HG02938 (cell line): Measurements from ENCODE around the gene SYCN.
"Not testable (repeated sequence)": the region's sequence is repeated elsewhere in the genome, so short reads cannot be mapped to it uniquely, and the experiment has no call there.

ENCODE experiments used
- ATAC-seq: cut with Tn5 transposase; IDR thresholded peaks from one replicate; pipeline ENCODE4 v1.9.1; 2021; ENCODE audit warnings: mild to moderate bottlenecking, moderate library complexity; ENCODE audit not compliant: unreplicated experiment

Gene SYCN, protein sequence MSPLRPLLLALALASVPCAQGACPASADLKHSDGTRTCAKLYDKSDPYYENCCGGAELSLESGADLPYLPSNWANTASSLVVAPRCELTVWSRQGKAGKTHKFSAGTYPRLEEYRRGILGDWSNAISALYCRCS

GRCh38 chr19:39203372-39204341, at the start of gene SYCN:
Gene SYCN (minus strand): TSS chr19:39204263. CDS start chr19:39204254, 9 bp downstream.
- no peak for ATAC-seq

DNA sequence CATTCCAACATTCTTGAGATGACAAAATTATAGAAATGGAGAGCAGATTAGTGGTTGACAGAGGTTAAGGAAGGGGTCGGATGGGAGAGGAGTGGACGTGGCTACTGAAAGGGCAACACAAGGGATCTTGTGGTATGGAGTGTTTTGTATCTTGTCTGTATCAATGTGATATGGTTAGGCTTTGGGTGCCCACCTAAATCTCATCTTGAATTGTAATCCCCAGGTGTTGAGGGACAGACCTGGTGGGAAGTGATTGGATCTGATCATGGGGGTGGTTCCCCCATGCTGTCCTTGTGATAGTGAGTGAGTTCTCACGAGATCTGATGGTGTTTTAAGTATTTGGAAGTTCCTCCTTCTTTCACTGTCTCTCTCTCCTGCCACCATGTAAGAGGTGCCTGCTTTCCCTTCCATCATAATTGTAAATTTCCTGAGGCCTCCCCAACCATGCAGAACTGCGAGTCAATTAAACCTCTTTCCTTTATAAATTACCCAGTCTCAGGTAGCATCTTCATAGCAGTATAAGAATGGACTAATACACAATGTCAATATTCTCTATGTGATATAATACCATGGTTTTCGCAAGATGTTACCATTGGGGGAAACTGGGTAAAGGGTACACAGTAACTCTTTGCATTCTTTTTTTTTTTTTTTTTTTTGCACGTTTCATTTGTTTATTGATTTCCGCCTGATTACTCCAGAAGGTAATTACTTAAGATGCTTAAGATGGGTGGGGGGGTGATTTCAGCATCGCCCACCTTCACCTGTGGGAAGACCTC, 49.5 kb upstream of the SYCN start:
- no peak for ATAC-seq

DNA sequence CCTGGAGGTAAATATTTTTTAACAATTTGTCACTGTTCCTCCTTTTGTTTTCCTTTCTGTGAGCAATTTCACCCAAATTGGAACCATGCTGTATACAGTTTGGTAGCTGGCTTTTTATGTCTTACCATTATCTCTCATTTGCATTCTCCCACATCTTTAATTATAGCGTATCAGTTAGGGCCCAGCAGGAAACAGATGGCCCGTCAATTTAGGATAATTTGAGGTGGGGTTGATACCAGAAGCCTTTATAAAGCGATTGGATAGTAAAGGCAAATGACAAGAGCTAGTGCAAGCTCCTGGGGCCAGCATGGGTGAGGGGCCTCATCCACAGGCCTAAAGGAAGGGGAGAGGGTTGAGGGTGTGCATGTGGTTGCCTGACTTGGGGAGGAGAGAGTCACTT, 48.4 kb upstream of the SYCN start:
- ATAC-seq, result no peak

DNA sequence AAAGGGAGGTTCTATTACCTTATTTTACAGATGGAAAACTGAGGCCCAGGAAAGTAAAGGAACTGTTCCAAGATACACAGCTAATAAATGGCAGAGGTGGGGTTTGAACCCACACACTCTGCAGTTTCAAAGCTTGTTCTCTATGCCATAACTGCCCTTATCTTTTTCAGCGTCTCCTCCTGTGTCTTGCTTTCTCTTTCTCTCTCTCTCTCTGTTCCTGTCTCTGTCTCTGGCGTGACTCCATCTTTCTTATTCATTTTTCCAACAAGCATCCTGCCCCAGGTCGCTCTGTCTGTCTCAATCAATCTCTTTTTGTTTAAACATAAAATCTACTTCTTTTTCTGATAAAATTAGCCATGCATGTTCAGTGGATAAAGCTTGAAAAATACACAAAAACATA, 47.8 kb upstream of the SYCN start:
- no peak for ATAC-seq

- ATAC-seq, result no peak
Observed at GRCh38 chr19:39251081-39251480, 47.0 kb upstream of the SYCN start.

GRCh38 chr19:39248806-39249205, 44.7 kb upstream of the SYCN start, which contains the start of gene IFNL4:
Gene IFNL4 (minus strand): TSS chr19:39248856.
- no peak for ATAC-seq

- no peak for ATAC-seq
Observed at GRCh38 chr19:39247701-39248664, 43.9 kb upstream of the SYCN start.

DNA sequence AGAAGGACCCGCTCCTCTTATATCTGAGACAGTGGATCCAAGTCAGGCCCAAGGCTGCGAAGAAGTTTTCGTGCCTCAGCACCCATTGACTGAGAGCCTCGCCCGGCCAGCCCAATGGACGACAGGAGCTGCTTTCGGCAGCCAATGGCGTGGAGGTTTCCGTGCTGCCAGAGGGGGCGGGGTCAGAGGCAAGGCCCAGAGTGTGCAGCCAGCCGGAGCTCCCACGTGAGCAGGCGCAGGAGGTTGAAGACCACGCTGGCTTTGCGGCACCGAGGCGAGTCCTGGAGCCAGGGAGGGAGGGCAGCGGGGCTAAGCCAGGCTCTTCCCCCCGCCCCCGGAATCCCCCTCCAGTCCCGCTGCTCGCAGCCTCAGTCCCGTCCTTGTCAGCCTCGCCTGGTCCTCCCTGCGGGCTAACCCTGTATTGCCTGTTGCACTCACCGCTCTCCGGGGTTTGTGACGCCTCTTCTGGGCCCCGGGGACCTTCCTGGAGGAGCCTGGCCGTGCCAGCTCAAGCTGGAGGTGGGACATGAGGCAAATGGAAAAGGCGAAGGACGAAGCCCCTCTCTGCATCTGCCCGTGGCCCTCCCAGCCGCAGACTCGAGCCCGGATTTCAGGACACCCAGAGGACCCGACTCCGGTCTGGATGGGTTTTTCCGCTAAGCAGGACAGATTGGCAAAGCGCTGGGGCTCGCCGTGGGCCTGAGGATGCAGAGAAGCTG, 43.0 kb upstream of the SYCN start:
- no peak for ATAC-seq

- not testable (repeated sequence) for ATAC-seq
Observed at GRCh38 chr19:39245166-39245565, 41.1 kb upstream of the SYCN start.

DNA sequence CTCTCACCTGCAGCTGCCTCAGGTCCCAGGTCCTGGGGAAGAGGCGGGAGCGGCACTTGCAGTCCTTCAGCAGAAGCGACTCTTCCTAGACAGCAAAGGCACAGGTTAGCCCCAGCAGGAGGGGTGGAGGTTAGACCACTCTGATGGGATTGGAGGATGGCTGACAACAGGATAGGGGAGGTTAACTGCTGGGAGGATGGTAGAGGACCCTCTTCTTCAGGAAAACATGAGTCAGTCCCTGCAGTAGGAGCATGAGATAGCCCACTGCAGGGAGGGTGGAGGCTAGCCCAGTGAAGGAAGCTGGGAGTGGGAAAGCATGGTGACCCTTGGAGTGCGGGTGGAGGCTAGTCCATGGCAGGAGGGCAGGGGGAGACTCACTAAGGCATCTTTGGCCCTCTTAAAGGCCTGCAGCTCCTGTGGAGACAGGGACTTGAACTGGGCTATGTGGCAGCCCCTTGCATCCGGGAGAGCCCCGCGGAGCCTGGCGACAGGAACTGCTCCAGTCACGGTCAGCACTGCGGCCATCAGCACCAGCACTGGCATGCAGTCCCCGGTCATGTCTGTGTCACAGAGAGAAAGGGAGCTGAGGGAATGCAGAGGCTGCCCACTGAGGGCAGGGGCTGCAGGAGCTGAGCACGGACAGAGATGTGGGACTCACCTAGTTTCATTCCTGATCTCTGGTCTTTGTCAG, 40.5 kb upstream of the SYCN start, which contains the start of gene IFNL3:
IFNL3 (minus strand) TSS at position 597 of the 691 bp plus-strand sequence; CDS start at position 558, 39 bp downstream.
- ATAC-seq, result not testable (repeated sequence)

DNA sequence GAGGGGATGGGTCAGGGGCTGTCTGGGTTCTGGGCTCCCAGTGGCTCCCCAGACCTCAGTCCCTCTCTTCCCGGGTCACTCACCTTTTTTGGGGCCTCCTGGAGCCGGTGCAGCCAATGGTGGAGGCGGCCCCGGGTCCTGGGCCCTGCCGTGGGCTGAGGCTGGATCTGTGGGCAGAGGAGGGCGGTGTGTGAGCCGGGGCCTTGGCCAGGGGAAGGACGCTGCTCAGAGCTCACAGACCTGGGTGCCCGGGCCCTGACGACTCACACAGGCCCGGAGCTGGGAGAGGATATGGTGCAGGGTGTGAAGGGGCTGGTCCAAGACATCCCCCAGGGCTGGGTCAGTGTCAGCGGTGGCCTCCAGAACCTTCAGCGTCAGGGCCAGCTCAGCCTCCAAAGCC, 39.7 kb upstream of the SYCN start:
- ATAC-seq, result not testable (repeated sequence)

GRCh38 chr19:39240421-39240820, 36.4 kb upstream of the SYCN start:
- no peak for ATAC-seq

DNA sequence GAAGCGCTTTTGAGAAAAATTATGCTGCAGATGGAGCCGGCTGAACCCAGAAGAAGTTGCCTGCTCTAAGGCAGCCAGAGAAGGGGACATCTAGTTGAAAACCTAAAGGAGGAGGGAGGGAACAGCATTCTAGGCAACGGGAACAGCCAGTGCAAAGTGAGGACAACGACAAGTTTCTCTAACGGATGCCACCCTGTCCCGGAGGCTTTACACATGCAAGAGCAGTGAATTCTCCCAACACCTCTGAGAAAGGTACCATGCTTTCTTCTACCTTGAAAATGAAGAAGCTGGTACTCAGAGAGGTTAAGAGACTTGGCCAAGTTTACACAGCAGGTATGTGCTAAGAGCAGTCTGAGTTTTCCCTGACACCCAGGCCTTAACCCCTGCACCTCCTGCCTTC, 34.9 kb upstream of the SYCN start:
- no peak for ATAC-seq

- ATAC-seq, result no peak
Observed at GRCh38 chr19:39238209-39238608, 34.1 kb upstream of the SYCN start.

- ATAC-seq, result no peak
Observed at GRCh38 chr19:39237200-39238184, 33.4 kb upstream of the SYCN start.

GRCh38 chr19:39236527-39236926, 32.5 kb upstream of the SYCN start:
- no peak for ATAC-seq

GRCh38 chr19:39232708-39233107, 28.6 kb upstream of the SYCN start:
- no peak for ATAC-seq
